Subcutaneous abdominal adipose tissue (tissue), 5 donors: ENCODE data around the gene SLC38A2.

Experiments used
- H3K27ac ChIP-seq: one replicate; pipeline ENCODE4 v1.7.0; 2013; ENCODE audit warnings: low read depth, mild to moderate bottlenecking, inconsistent platforms, low read length, moderate library complexity
- H3K27me3 ChIP-seq, 5 donors: one replicate each; pipeline ENCODE4 v1.7.0; 2013; ENCODE audit warnings: low read length in 5 of 5, inconsistent platforms in 1 of 5; ENCODE audit not compliant: control insufficient read depth in 5 of 5, insufficient read depth in 4 of 5
- H3K36me3 ChIP-seq, 5 donors: one replicate each; pipeline ENCODE4 v1.7.0; 2013; ENCODE audit warnings: low read length in 5 of 5; ENCODE audit not compliant: control insufficient read depth in 5 of 5, insufficient read depth in 5 of 5
- H3K4me1 ChIP-seq, 5 donors: one replicate each; pipeline ENCODE4 v1.7.0; 2013; ENCODE audit warnings: low read length in 5 of 5, mild to moderate bottlenecking in 3 of 5, moderate library complexity in 1 of 5; ENCODE audit not compliant: control insufficient read depth in 5 of 5, insufficient read depth in 5 of 5
- H3K4me3 ChIP-seq, 5 donors: one replicate each; pipeline ENCODE4 v1.7.0; 2013; ENCODE audit warnings: low read length in 5 of 5, low read depth in 1 of 5
- H3K9ac ChIP-seq, 5 donors: one replicate each; pipeline ENCODE4 v1.7.0; 2013; ENCODE audit warnings: low read length in 5 of 5, mild to moderate bottlenecking in 4 of 5, moderate library complexity in 3 of 5
- H3K9me3 ChIP-seq, 5 donors: one replicate each; pipeline ENCODE4 v1.7.0; 2013; ENCODE audit warnings: low read length in 5 of 5; ENCODE audit not compliant: control insufficient read depth in 5 of 5
- donor health status: healthy.
- donor health status: healthy.
- donor health status: healthy.
- donor health status: healthy.
- donor health status: healthy.

Gene SLC38A2

GRCh38 chr12:46369474-46370379, 2.8 kb downstream of the SLC38A2 start:
- Histone ChIP-seq H3K4me1 (peaks cover 12 to 76% (median 71%) of the 10 kb centered on the region in 5 donors), H3K9me3 (no peaks in the 10 kb centered on the region), H3K9ac (peak overlapping the region; percentile 62 to 99 (median 96)), H3K27me3 (no peaks in the 10 kb centered on the region), H3K4me3 (peak overlapping the region; percentile 87 to 100 (median 99)), H3K27ac (peak overlapping the region; percentile 99), H3K36me3 (peaks cover 43 to 60% (median 55%) of the 10 kb centered on the region in 5 donors)

- Histone ChIP-seq H3K4me1 (peaks cover 12 to 79% (median 71%) of the 10 kb centered on the region in 5 donors), H3K4me3 (peak overlapping the region; percentile 33 to 100 (median 99)), H3K36me3 (peaks cover 47 to 66% (median 62%) of the 10 kb centered on the region in 5 donors), H3K27me3 (no peaks in the 10 kb centered on the region), H3K9me3 (no peaks in the 10 kb centered on the region), H3K9ac (peak overlapping the region; percentile 0 to 96 (median 28)), H3K27ac (peak overlapping the region; percentile 99)
Observed at GRCh38 chr12:46369095-46369473, 3.5 kb downstream of the SLC38A2 start.

GRCh38 chr12:46368684-46369083, 3.9 kb downstream of the SLC38A2 start:
- H3K9ac ChIP-seq, result peak overlapping the region in 3 of 5 donors; percentile 19 to 62 (median 48)
- peaks cover 12 to 77% (median 71%) of the 10 kb centered on the region in 5 donors for H3K4me1 ChIP-seq
- H3K36me3 ChIP-seq, result peaks cover 51 to 70% (median 66%) of the 10 kb centered on the region in 5 donors
- peak overlapping the region; percentile 99 for H3K27ac ChIP-seq
- no peaks in the 10 kb centered on the region for H3K27me3 ChIP-seq
- H3K4me3 ChIP-seq, result peak overlapping the region; percentile 36 to 99 (median 87)
- no peaks in the 10 kb centered on the region for H3K9me3 ChIP-seq

GRCh38 chr12:46368138-46368537, 4.4 kb downstream of the SLC38A2 start:
- peak overlapping the region; percentile 99 for H3K27ac ChIP-seq
- peak overlapping the region; percentile 36 to 99 (median 87) for H3K4me3 ChIP-seq
- H3K27me3 ChIP-seq, result no peaks in the 10 kb centered on the region
- no peaks in the 10 kb centered on the region for H3K9me3 ChIP-seq
- peaks cover 56 to 76% (median 71%) of the 10 kb centered on the region in 5 donors for H3K36me3 ChIP-seq
- H3K9ac ChIP-seq, result peak overlapping the region in 4 of 5 donors; percentile 19 to 66 (median 50)
- peaks cover 12 to 77% (median 70%) of the 10 kb centered on the region in 5 donors for H3K4me1 ChIP-seq

- Histone ChIP-seq H3K4me1 (peaks cover 12 to 76% (median 69%) of the 10 kb centered on the region in 5 donors), H3K36me3 (peaks cover 62 to 82% (median 78%) of the 10 kb centered on the region in 5 donors), H3K27me3 (no peaks in the 10 kb centered on the region), H3K9me3 (no peaks in the 10 kb centered on the region), H3K4me3 (peak overlapping the region; percentile 17 to 99 (median 87)), H3K27ac (peak overlapping the region; percentile 99), H3K9ac (peak overlapping the region in 2 of 5 donors; percentile 6 to 66)
Observed at GRCh38 chr12:46367351-46368029, 5.1 kb downstream of the SLC38A2 start.

- Histone ChIP-seq H3K4me1 (peaks cover 12 to 76% (median 69%) of the 10 kb centered on the region in 5 donors), H3K4me3 (no peak overlapping the region), H3K9me3 (no peaks in the 10 kb centered on the region), H3K9ac (peak overlapping the region in 1 of 5 donors; percentile 36), H3K27ac (peak overlapping the region; percentile 99), H3K27me3 (no peaks in the 10 kb centered on the region), H3K36me3 (peaks cover 70 to 90% (median 85%) of the 10 kb centered on the region in 5 donors)
Observed at GRCh38 chr12:46366771-46367170, 5.8 kb downstream of the SLC38A2 start.

GRCh38 chr12:46365951-46366379, 6.6 kb downstream of the SLC38A2 start:
- H3K4me1 ChIP-seq, result peaks cover 12 to 74% (median 67%) of the 10 kb centered on the region in 5 donors
- peak overlapping the region; percentile 99 for H3K27ac ChIP-seq
- H3K4me3 ChIP-seq, result peak overlapping the region in 2 of 5 donors; percentile 1 to 20

GRCh38 chr12:46364777-46365580, 7.6 kb downstream of the SLC38A2 start:
- Histone ChIP-seq H3K36me3 (peaks cover 82 to 98% (median 97%) of the 10 kb centered on the region in 5 donors), H3K9me3 (no peaks in the 10 kb centered on the region), H3K9ac (peak overlapping the region in 2 of 5 donors; percentile 17 to 56), H3K4me1 (peaks cover 10 to 64% (median 58%) of the 10 kb centered on the region in 5 donors), H3K27me3 (no peaks in the 10 kb centered on the region), H3K4me3 (peak overlapping the region in 1 of 5 donors; percentile 7), H3K27ac (peak overlapping the region; percentile 99)

More at GRCh38 chr12:46365951-46366379, 6.6 kb downstream of the SLC38A2 start:
- H3K36me3 ChIP-seq, result peaks cover 78 to 96% (median 93%) of the 10 kb centered on the region in 5 donors
- no peaks in the 10 kb centered on the region for H3K27me3 ChIP-seq
- no peaks in the 10 kb centered on the region for H3K9me3 ChIP-seq
- peak overlapping the region in 3 of 5 donors; percentile 5 to 47 (median 27) for H3K9ac ChIP-seq

GRCh38 chr12:46364300-46364696, 8.3 kb downstream of the SLC38A2 start:
- Histone ChIP-seq H3K27ac (peak overlapping the region; percentile 99), H3K4me1 (peaks cover 9 to 58% (median 51%) of the 10 kb centered on the region in 5 donors), H3K9me3 (no peaks in the 10 kb centered on the region), H3K27me3 (no peaks in the 10 kb centered on the region), H3K4me3 (no peak overlapping the region), H3K36me3 (peaks cover 83 to 98% (median 97%) of the 10 kb centered on the region in 5 donors), H3K9ac (peak overlapping the region in 1 of 5 donors; percentile 56)
